Measurements from ENCODE around the gene SLC6A15. TPM values are rescaled to one million over a fixed set of nuclear protein-coding genes. Genes with fewer than 3 reads are reported as not detected.

Gene SLC6A15
- total and polyA plus RNA-seq, 2 of the 8 experiments (the other 6 are each of a cell fraction or from before 2014, with no cell fraction given): 3.1 to 42.0 TPM

GRCh38 chr12:84912198-84913128 lies at the start of gene SLC6A15 (continued):
- TF ChIP-seq CBX8 (IDR thresholded peaks at IDR 0.05; ENCODE audit: borderline replicate concordance, low read depth, low read length) (no peak), RAD21 (IDR thresholded peaks at IDR 0.05 in 1 of 2, conservative IDR thresholded peaks at IDR 0.05 in 1 of 2; ENCODE audit: low read depth in 2 of 2, low read length in 2 of 2) (peak in 1 of 2 experiments; percentile 43; a peak in 2 of 4 replicates), CTCF (IDR thresholded peaks at IDR 0.05; ENCODE audit: control extremely low read depth in 1 of 3, insufficient read depth in 1 of 3, low read depth in 1 of 3, low read length in 3 of 3) (peak; percentile 44 to 73 (median 64)), CHD2 (IDR thresholded peaks at IDR 0.05; ENCODE audit: low read length) (peak; percentile 46; the same call in 1 of the 2 replicates), POLR2AphosphoS5 (IDR thresholded peaks at IDR 0.05; ENCODE audit: low read depth, low read length) (peak; percentile 24; the same call in 1 of the 2 replicates), BACH1 (IDR thresholded peaks at IDR 0.05; ENCODE audit: low read length) (no peak), ASH2L (IDR thresholded peaks at IDR 0.05; ENCODE audit: low read length) (peak; percentile 87), NRF1 (IDR thresholded peaks at IDR 0.05; ENCODE audit: low read depth, low read length) (0 out of 2 replicates have a peak, but pooled peaks have one; percentile 3), RNF2 (IDR thresholded peaks at IDR 0.05; ENCODE audit: borderline replicate concordance, low read depth, low read length, missing control alignments, poor library complexity, severe bottlenecking) (no peak), SP1 (IDR thresholded peaks at IDR 0.05; ENCODE audit: low read depth, low read length) (no peak), TAF1 (IDR thresholded peaks at IDR 0.05; ENCODE audit: low read depth, low read length) (peak; percentile 80), POLR2A (IDR thresholded peaks at IDR 0.05; ENCODE audit: control extremely low read depth in 1 of 2, low read depth in 2 of 2, low read length in 2 of 2) (peak in 1 of 2 experiments; percentile 73; a peak in 1 of 3 replicates), HDAC2 (IDR thresholded peaks at IDR 0.05; ENCODE audit: borderline replicate concordance in 1 of 2, low read depth in 2 of 2, low read length in 2 of 2) (no peak; a peak in 1 of 4 replicates), E2F6 (IDR thresholded peaks at IDR 0.05) (peak; percentile 93), PHF8 (conservative IDR thresholded peaks at IDR 0.05; ENCODE audit: low read depth, low read length) (peak; percentile 62; the same call in 1 of the 2 replicates), RBBP5 (IDR thresholded peaks at IDR 0.05; ENCODE audit: borderline replicate concordance, low read depth, low read length) (peak; percentile 75), SAP30 (IDR thresholded peaks at IDR 0.05; ENCODE audit: insufficient read depth, insufficient replicate concordance, low read length) (peak; percentile 97), KDM5A (IDR thresholded peaks at IDR 0.05; ENCODE audit: low read length) (no peak)
